Articular chondrocyte of knee joint (primary cell): ENCODE results near the gene ZNF687. TPM values are rescaled to one million over a fixed set of nuclear protein-coding genes. Genes with fewer than 3 reads are reported as not detected.

Source experiments
- small RNA-seq: library from RNA; depleted of rRNA; stranded (forward); fragments of <200 nt; gene quantifications from one replicate; pipeline ENCODE3, GENCODE V24; 2012
- total RNA-seq: library from RNA; depleted of rRNA; stranded (reverse); fragments of >200 nt; gene quantifications from 2 replicates; pipeline ENCODE4 v1.2.3, GENCODE V29; 2012

The ZNF687 gene
- 12.9 and 14.1 TPM in 2 replicates for total RNA-seq

GRCh38 chr1:151281969-151282882 lies at the start of gene ZNF687:
Gene ZNF687 (plus strand): TSS chr1:151282299. CDS start chr1:151286292, 3,993 bp downstream.

GRCh38 chr1:151254217-151255213 lies 27.6 kb upstream of the ZNF687 start, which contains the start of gene PSMD4:
Gene PSMD4 (plus strand): TSS chr1:151254734. CDS start chr1:151254783, 49 bp downstream.

GRCh38 chr1:151327223-151327902 lies 45.3 kb downstream of the ZNF687 start, which contains the start of gene PI4KB:
Gene PI4KB (minus strand): TSS chr1:151327416. CDS start chr1:151316481, 10,935 bp downstream.

Small RNA genes within 50 kb of the gene (small RNA-seq; reads per million reads assigned to genes)
- not detected for gene RN7SL444P

Other genes with a start within 250 kb of the ZNF687 start
- 0.32 and 0.52 TPM in 2 replicates for gene BNIPL, start 245.7 kb upstream of the ZNF687 start, total RNA-seq
- 3.0 and 3.7 TPM in 2 replicates for gene C1orf56, start 234.5 kb upstream of the ZNF687 start, total RNA-seq
- 41.3 and 48.5 TPM in 2 replicates for gene CDC42SE1, start 222.7 kb upstream of the ZNF687 start, total RNA-seq
- 3.4 and 3.9 TPM in 2 replicates for gene MLLT11, start 221.9 kb upstream of the ZNF687 start, total RNA-seq
- gene GABPB2, start 211.5 kb upstream of the ZNF687 start, total RNA-seq, result 22.0 and 22.9 TPM in 2 replicates
- gene SEMA6C, start 135.7 kb upstream of the ZNF687 start, total RNA-seq, result 1.3 and 1.4 TPM in 2 replicates
- not detected in 2 replicates for gene TNFAIP8L2, start 125.7 kb upstream of the ZNF687 start, total RNA-seq
- 7.4 and 9.0 TPM in 2 replicates for gene LYSMD1, start 116.4 kb upstream of the ZNF687 start, total RNA-seq
- gene SCNM1, start 116.2 kb upstream of the ZNF687 start, total RNA-seq, result 26.9 and 37.2 TPM in 2 replicates
- 0.32 and 0.52 TPM in 2 replicates for gene TMOD4, start 106.3 kb upstream of the ZNF687 start, total RNA-seq
- gene VPS72, start 92.1 kb upstream of the ZNF687 start, total RNA-seq, result 32.5 and 34.6 TPM in 2 replicates
- gene PIP5K1A, start 83.7 kb upstream of the ZNF687 start, total RNA-seq, result 78.0 and 88.6 TPM in 2 replicates
- gene PSMD4, start 27.6 kb upstream of the ZNF687 start, total RNA-seq, result 112 and 120 TPM in 2 replicates
- 43.9 and 44.8 TPM in 2 replicates for gene PI4KB, start 45.1 kb downstream of the ZNF687 start, total RNA-seq
- gene RFX5, start 65.0 kb downstream of the ZNF687 start, total RNA-seq, result 30.2 and 34.6 TPM in 2 replicates
- 89.0 and 90.6 TPM in 2 replicates for gene SELENBP1, start 90.4 kb downstream of the ZNF687 start, total RNA-seq
- gene PSMB4, start 117.3 kb downstream of the ZNF687 start, total RNA-seq, result 290 and 352 TPM in 2 replicates
- 34.9 and 36.8 TPM in 2 replicates for gene POGZ, start 177.2 kb downstream of the ZNF687 start, total RNA-seq
- not detected in 2 replicates for gene CGN, start 229.1 kb downstream of the ZNF687 start, total RNA-seq